Measurements from ENCODE around the gene NINJ1.

- no peak for TF ChIP-seq EZH2 (IDR thresholded peaks at IDR 0.05; ENCODE audit: borderline replicate concordance, insufficient read depth, low read depth, low read length, poor library complexity, severe bottlenecking)
- TF ChIP-seq CTCF (IDR thresholded peaks at IDR 0.05) = no peak
Measured at GRCh38 chr9:93115486-93116071, 18.5 kb downstream of the NINJ1 start.
